Fibroblast of lung (primary cell): ENCODE data around the gene CX3CL1. TPM values are rescaled to one million over a fixed set of nuclear protein-coding genes. Genes with fewer than 3 reads are reported as not detected.

Experiments used
- DNase-seq, 2 donors: peaks; one replicate each; pipeline versions ENCODE4 v3.0.0 to v3.0.0-alpha.2; 2010; ENCODE audit warnings: low read depth in 2 of 2
- H2AFZ ChIP-seq: 2 replicates; pipeline ENCODE4 v1.5.1; 2012; ENCODE audit warnings: low read length, control low read depth, inconsistent platforms
- H3K27ac ChIP-seq: 2 replicates; pipeline ENCODE4 v1.5.1; 2011; ENCODE audit warnings: low read length, control low read depth; ENCODE audit not compliant: insufficient read depth
- H3K27me3 ChIP-seq: 2 replicates; pipeline ENCODE4 v1.5.1; 2011; ENCODE audit warnings: mild to moderate bottlenecking, low read length; ENCODE audit not compliant: control insufficient read depth, insufficient read depth
- H3K36me3 ChIP-seq: 2 replicates; pipeline ENCODE4 v1.5.1; 2011; ENCODE audit warnings: low read length; ENCODE audit not compliant: control insufficient read depth, insufficient read depth
- H3K4me1 ChIP-seq: 2 replicates; pipeline ENCODE4 v1.5.1; 2011; ENCODE audit warnings: low read length; ENCODE audit not compliant: control insufficient read depth, insufficient read depth; ENCODE audit errors: extremely low read depth
- H3K4me2 ChIP-seq: 2 replicates; pipeline ENCODE4 v1.5.1; 2011; ENCODE audit warnings: low read length, control low read depth; ENCODE audit not compliant: insufficient read depth; ENCODE audit errors: extremely low read depth
- H3K4me3 ChIP-seq, 4 experiments: fragments of 200-600 bp in 1 of 4; sonication (generic) in 1 of 4; replicated peaks in 1 of 4; 2 replicates each; pipeline ENCODE4 v1.5.1; 2011 to 2016; ENCODE audit warnings: low read length in 4 of 4, low read depth in 3 of 4, mild to moderate bottlenecking in 3 of 4, control low read depth in 2 of 4, inconsistent platforms in 1 of 4, mixed read lengths in 1 of 4; ENCODE audit not compliant: insufficient read depth in 1 of 4; ENCODE audit errors: control extremely low read depth in 1 of 4
- H3K79me2 ChIP-seq: 2 replicates; pipeline ENCODE4 v1.5.1; 2012; ENCODE audit warnings: mild to moderate bottlenecking, low read length, inconsistent platforms; ENCODE audit not compliant: control insufficient read depth, insufficient read depth
- H3K9ac ChIP-seq: 2 replicates; pipeline ENCODE4 v1.5.1; 2011; ENCODE audit warnings: mild to moderate bottlenecking, low read length, control low read depth; ENCODE audit not compliant: insufficient read depth
- H3K9me3 ChIP-seq: 2 replicates; pipeline ENCODE4 v1.5.1; 2012; ENCODE audit warnings: low read depth, low read length; ENCODE audit not compliant: control insufficient read depth, insufficient read depth
- H4K20me1 ChIP-seq: 2 replicates; pipeline ENCODE4 v1.5.1; 2011; ENCODE audit warnings: low read length; ENCODE audit not compliant: control insufficient read depth, insufficient read depth; ENCODE audit errors: extremely low read depth
- EZH2 ChIP-seq: IDR thresholded peaks from 2 replicates; pipeline ENCODE4 v1.5.1; 2012; ENCODE audit warnings: low read length, control low read depth, mild to moderate bottlenecking; ENCODE audit errors: missing control alignments
- polyA plus RNA-seq, 2 donors: library from polyadenylated mRNA; depleted of rRNA in 1 of 2; stranded (reverse) in 1 of 2; unstranded in 1 of 2; fragments of >200 nt; gene quantifications; 2 replicates each; pipeline ENCODE4 v1.2.1, GENCODE V29; 2011 to 2012; ENCODE audit warnings: missing spikeins in 1 of 2
- total RNA-seq: library from RNA; depleted of rRNA; stranded (reverse); fragments of >200 nt; gene quantifications from 2 replicates; pipeline ENCODE4 v1.2.1, GENCODE V29; 2014
- TF ChIP-seq, protein P1 (sequence below), 2 donors: IDR thresholded peaks in 1 of 2; conservative IDR thresholded peaks in 1 of 2; 1 replicate in 1 of 2; 2 replicates in 1 of 2; pipeline ENCODE4 v1.5.1; 2011 to 2012; ENCODE audit warnings: low read length in 2 of 2, control low read depth in 1 of 2, inconsistent platforms in 1 of 2, low read depth in 1 of 2, mild to moderate bottlenecking in 1 of 2

Gene CX3CL1
- total and polyA plus RNA-seq, 2 donors (not counting 1 experiment from before 2014, with no cell fraction given) = not detected

DNA sequence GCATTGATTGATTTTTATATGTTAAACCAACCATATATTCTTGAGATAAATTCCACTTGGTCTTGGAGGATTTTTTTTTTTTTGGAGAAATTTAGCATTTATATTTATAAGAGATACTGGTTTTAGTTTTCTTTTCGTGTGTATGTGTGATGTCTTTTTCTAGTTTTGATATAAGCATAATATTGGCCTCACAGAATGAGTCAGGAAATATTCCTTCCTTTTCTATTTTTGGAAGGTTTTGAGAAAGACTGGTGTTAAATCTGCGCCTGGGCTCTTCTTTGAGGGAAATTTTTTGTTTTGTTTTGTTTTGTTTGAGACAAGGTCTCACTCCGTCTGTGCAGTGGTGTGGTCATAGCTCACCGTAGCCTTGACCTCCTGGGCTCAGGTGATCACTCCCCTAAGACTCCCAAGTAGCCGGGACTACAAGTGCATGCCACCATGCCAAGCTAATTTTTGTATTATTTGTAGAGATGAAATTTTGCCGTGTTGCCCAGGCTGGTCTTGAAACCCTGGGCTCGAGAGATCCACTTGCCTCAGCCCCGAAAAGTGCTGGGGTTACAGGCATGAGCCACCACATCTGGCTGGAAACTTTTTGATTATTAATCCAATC, 42.5 kb upstream of the CX3CL1 start:
- no peaks in the 10 kb centered on the region for H3K36me3 ChIP-seq
- H3K27ac ChIP-seq = no peak overlapping the region
- no peaks in the 10 kb centered on the region for H3K27me3 ChIP-seq
- no peak overlapping the region for H3K9ac ChIP-seq
- no peaks in the 10 kb centered on the region for H4K20me1 ChIP-seq
- no peak for TF ChIP-seq EZH2
- TF ChIP-seq, protein P1, sequence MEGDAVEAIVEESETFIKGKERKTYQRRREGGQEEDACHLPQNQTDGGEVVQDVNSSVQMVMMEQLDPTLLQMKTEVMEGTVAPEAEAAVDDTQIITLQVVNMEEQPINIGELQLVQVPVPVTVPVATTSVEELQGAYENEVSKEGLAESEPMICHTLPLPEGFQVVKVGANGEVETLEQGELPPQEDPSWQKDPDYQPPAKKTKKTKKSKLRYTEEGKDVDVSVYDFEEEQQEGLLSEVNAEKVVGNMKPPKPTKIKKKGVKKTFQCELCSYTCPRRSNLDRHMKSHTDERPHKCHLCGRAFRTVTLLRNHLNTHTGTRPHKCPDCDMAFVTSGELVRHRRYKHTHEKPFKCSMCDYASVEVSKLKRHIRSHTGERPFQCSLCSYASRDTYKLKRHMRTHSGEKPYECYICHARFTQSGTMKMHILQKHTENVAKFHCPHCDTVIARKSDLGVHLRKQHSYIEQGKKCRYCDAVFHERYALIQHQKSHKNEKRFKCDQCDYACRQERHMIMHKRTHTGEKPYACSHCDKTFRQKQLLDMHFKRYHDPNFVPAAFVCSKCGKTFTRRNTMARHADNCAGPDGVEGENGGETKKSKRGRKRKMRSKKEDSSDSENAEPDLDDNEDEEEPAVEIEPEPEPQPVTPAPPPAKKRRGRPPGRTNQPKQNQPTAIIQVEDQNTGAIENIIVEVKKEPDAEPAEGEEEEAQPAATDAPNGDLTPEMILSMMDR (conservative IDR thresholded peaks at IDR 0.05 in 1 of 2, IDR thresholded peaks at IDR 0.05 in 1 of 2; ENCODE audit: low read depth in 1 of 2, low read length in 2 of 2) = no peak
- H3K4me2 ChIP-seq = no peak overlapping the region
- DNase-seq = no peak
- H3K79me2 ChIP-seq = no peaks in the 10 kb centered on the region
- H2AFZ ChIP-seq = no peak overlapping the region
- H3K4me3 ChIP-seq = no peak overlapping the region
- no peaks in the 10 kb centered on the region for H3K9me3 ChIP-seq
- no peaks in the 10 kb centered on the region for H3K4me1 ChIP-seq

DNA sequence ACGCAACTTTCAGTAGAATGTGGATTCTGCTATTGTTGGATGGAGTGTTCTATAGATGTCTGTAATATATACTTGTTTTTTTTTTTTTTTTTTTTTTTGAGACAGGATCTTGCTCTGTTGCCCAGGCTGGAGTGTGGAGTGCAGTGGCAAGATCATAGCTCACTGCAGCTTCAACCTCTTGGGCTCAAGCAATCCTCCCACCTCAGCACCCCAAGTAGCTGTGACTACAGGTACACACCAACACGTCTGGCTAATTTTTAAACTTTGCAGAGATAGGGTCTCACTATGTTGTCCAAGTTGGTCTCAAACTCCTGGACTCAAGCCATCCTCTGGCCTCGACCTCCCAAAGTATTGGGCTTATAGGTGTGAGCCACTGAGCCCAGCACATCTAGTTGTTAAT, 40.9 kb upstream of the CX3CL1 start:
- Histone ChIP-seq H3K27me3 (no peaks in the 10 kb centered on the region), H3K9ac (no peak overlapping the region), H3K4me2 (no peak overlapping the region), H3K27ac (no peak overlapping the region), H3K79me2 (no peaks in the 10 kb centered on the region), H4K20me1 (no peaks in the 10 kb centered on the region), H2AFZ (no peak overlapping the region), H3K9me3 (no peaks in the 10 kb centered on the region), H3K4me1 (no peaks in the 10 kb centered on the region), H3K36me3 (no peaks in the 10 kb centered on the region), H3K4me3 (no peak overlapping the region)
- DNase-seq = no peak
- TF ChIP-seq, protein P1 (conservative IDR thresholded peaks at IDR 0.05 in 1 of 2, IDR thresholded peaks at IDR 0.05 in 1 of 2; ENCODE audit: low read depth in 1 of 2, low read length in 2 of 2) = no peak
- TF ChIP-seq EZH2 = no peak

DNA sequence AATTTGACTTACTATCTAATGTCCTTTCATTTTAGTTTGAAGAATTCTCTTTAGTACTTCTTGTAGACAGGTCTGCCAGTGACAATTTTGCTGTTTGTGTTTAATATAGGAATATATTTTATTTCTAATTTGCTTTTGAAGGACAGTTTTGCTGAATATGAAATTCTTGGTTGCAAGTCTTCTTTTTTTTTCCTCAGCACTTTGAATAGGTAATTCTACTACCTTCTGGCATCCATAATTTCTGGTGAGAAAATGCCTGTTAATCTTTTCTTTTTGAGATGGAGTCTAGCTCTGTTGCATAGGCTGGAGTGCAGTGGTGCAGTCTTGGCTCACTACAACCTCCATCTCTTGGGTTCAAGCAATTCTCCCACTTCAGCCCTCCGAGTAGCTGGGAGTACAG, 38.9 kb upstream of the CX3CL1 start:
- Histone ChIP-seq H2AFZ (no peak overlapping the region), H3K27me3 (no peaks in the 10 kb centered on the region), H3K27ac (no peak overlapping the region), H3K4me1 (no peaks in the 10 kb centered on the region), H3K9ac (no peak overlapping the region), H3K4me3 (no peak overlapping the region), H3K9me3 (no peaks in the 10 kb centered on the region), H4K20me1 (no peaks in the 10 kb centered on the region), H3K36me3 (no peaks in the 10 kb centered on the region), H3K4me2 (no peak overlapping the region), H3K79me2 (no peaks in the 10 kb centered on the region)
- DNase-seq = no peak
- TF ChIP-seq, protein P1 (conservative IDR thresholded peaks at IDR 0.05 in 1 of 2, IDR thresholded peaks at IDR 0.05 in 1 of 2; ENCODE audit: low read depth in 1 of 2, low read length in 2 of 2) = no peak
- TF ChIP-seq EZH2 = no peak
